ENCODE results near the gene TRIM7. TPM values are rescaled to one million over a fixed set of nuclear protein-coding genes. Genes with fewer than 3 reads are reported as not detected.
A peak's percentile ranks its signal among the peaks of the same experiment; 100 is the strongest.

TRIM7 gene
- total RNA-seq, 1 experiment from 2014 or later, result 28.1 TPM

- ChIA-PET CTCF (interaction anchor here (0.6 to 1.0 kb wide), 2 partner anchors 31 to 391 kb away, joined by 3 to 4 read pairs; partner anchors contain the start of gene TRIM41), POLR2A (ENCODE audit: unreplicated experiment) (interaction anchor here (0.5 to 1.1 kb wide), 6 partner anchors 12 to 419 kb away, joined by 3 read pairs; partner anchors contain the start of genes RACK1 and TRIM7)
- Histone ChIP-seq H3K9ac (ENCODE audit: low read length) (peak overlapping the region; percentile 91), H3K4me1 (ENCODE audit: insufficient read depth, low read length) (peaks cover 13% of the 10 kb centered on the region), H3K9me2 (replicated peaks; ENCODE audit: low read length) (no peaks in the 10 kb centered on the region), H4K20me1 (ENCODE audit: low read length) (no peaks in the 10 kb centered on the region), H3K4me3 (ENCODE audit: low read length) (peak overlapping the region; percentile 89), H2AFZ (ENCODE audit: low read length) (peak overlapping the region; percentile 87), H3K27ac (ENCODE audit: low read length) (peak overlapping the region; percentile 64), H3K27me3 (ENCODE audit: low read length) (no peaks in the 10 kb centered on the region), H3F3A (ENCODE audit: low read length, unreplicated experiment) (peaks cover 6% of the 10 kb centered on the region), H3K36me3 (ENCODE audit: low read depth, low read length) (no peaks in the 10 kb centered on the region), H3K9me3 (ENCODE audit: low read length) (no peaks in the 10 kb centered on the region), H3K79me2 (ENCODE audit: low read length) (no peaks in the 10 kb centered on the region), H3K4me2 (ENCODE audit: low read length) (peak overlapping the region; percentile 96)
- BruUV-seq (replicated peaks), result TSS peak; percentile 66
- TF ChIP-seq EZH2 (IDR thresholded peaks at IDR 0.05; ENCODE audit: low read length, unreplicated experiment) (no peak), EZH2phosphoT487 (IDR thresholded peaks at IDR 0.05; ENCODE audit: borderline replicate concordance, low read length) (no peak), CTCF (conservative IDR thresholded peaks at IDR 0.05; ENCODE audit: low read depth, low read length) (no peak)
- intact Hi-C loops (cut with micrococcal nuclease), result loop anchor here (1.0 kb wide), 1 partner anchor 10 kb away; no protein-coding TSS in a partner anchor
- ATAC-seq, result peak; percentile 4; the same call in 1 of the 2 replicates
- DNase-seq, result peak; percentile 62
Measured at GRCh38 chr5:181192337-181193046, 12.5 kb downstream of the TRIM7 start.

GRCh38 chr5:181191526-181192336 lies 13.3 kb downstream of the TRIM7 start:
- intact Hi-C loops (cut with micrococcal nuclease), result loop anchor here (1.0 kb wide), 3 partner anchors 11 to 31 kb away; no protein-coding TSS in a partner anchor
- Histone ChIP-seq H3K9me2 (replicated peaks; ENCODE audit: low read length) (no peaks in the 10 kb centered on the region), H3K9me3 (ENCODE audit: low read length) (no peaks in the 10 kb centered on the region), H3K4me1 (ENCODE audit: insufficient read depth, low read length) (peaks cover 13% of the 10 kb centered on the region), H3K36me3 (ENCODE audit: low read depth, low read length) (no peaks in the 10 kb centered on the region), H3K27me3 (ENCODE audit: low read length) (no peaks in the 10 kb centered on the region), H3F3A (ENCODE audit: low read length, unreplicated experiment) (peaks cover 6% of the 10 kb centered on the region), H3K4me2 (ENCODE audit: low read length) (peak overlapping the region; percentile 96), H2AFZ (ENCODE audit: low read length) (peak overlapping the region; percentile 92), H3K27ac (ENCODE audit: low read length) (peak overlapping the region; percentile 64), H3K79me2 (ENCODE audit: low read length) (no peaks in the 10 kb centered on the region), H3K9ac (ENCODE audit: low read length) (peak overlapping the region; percentile 91), H4K20me1 (ENCODE audit: low read length) (no peaks in the 10 kb centered on the region), H3K4me3 (ENCODE audit: low read length) (peak overlapping the region; percentile 89)
- BruUV-seq (replicated peaks), result no TSS peak
- CTCF ChIA-PET, result interaction anchor here (0.6 to 1.0 kb wide), 2 partner anchors 32 to 390 kb away, joined by 3 to 4 read pairs; partner anchors contain the start of gene TRIM41
- peak; percentile 96 for DNase-seq
- TF ChIP-seq CTCF (conservative IDR thresholded peaks at IDR 0.05; ENCODE audit: low read depth, low read length), result no peak
- TF ChIP-seq EZH2phosphoT487 (IDR thresholded peaks at IDR 0.05; ENCODE audit: borderline replicate concordance, low read length), result no peak
- TF ChIP-seq EZH2 (IDR thresholded peaks at IDR 0.05; ENCODE audit: low read length, unreplicated experiment), result no peak
- ATAC-seq, result peak; percentile 55
- POLR2A ChIA-PET (ENCODE audit: unreplicated experiment), result interaction anchor here (0.5 to 1.1 kb wide), 4 partner anchors 13 to 55 kb away, joined by 3 to 6 read pairs (median 3); partner anchors contain the start of genes RACK1 and TRIM7
